ENCODE results near the gene LEP.
A peak's percentile ranks its signal among the peaks of the same experiment; 100 is the strongest.

The LEP gene

GRCh38 chr7:128240696-128241386, at the start of gene LEP:
LEP (plus strand) TSS chr7:128241278; CDS start chr7:128252019, 10,741 bp downstream.
- no peak for DNase-seq

GRCh38 chr7:128192497-128193142, 48.5 kb upstream of the LEP start:
- no peak for DNase-seq

GRCh38 chr7:128194533-128195282, 46.4 kb upstream of the LEP start:
- no peak for DNase-seq

GRCh38 chr7:128197589-128197988, 43.5 kb upstream of the LEP start:
- no peak for DNase-seq

- DNase-seq = no peak
Observed at GRCh38 chr7:128197989-128198580, 43.0 kb upstream of the LEP start.

- DNase-seq = no peak
Observed at GRCh38 chr7:128200376-128200775, 40.7 kb upstream of the LEP start.

- DNase-seq = no peak
Observed at GRCh38 chr7:128201067-128201689, 39.9 kb upstream of the LEP start.

- no peak for DNase-seq
Observed at GRCh38 chr7:128201690-128202085, 39.4 kb upstream of the LEP start.

- no peak for DNase-seq
Observed at GRCh38 chr7:128202287-128202957, 38.7 kb upstream of the LEP start.

GRCh38 chr7:128203047-128203491, 38.0 kb upstream of the LEP start:
- no peak for DNase-seq

GRCh38 chr7:128203710-128204214, 37.3 kb upstream of the LEP start:
- no peak for DNase-seq

- DNase-seq = no peak
Observed at GRCh38 chr7:128204455-128204854, 36.6 kb upstream of the LEP start.

GRCh38 chr7:128205068-128205467, 36.0 kb upstream of the LEP start:
- DNase-seq = no peak

GRCh38 chr7:128206017-128206746, 34.9 kb upstream of the LEP start:
- DNase-seq = no peak

- DNase-seq = no peak
Observed at GRCh38 chr7:128206747-128207500, 34.2 kb upstream of the LEP start.

GRCh38 chr7:128207609-128208008, 33.5 kb upstream of the LEP start:
- no peak for DNase-seq

- peak; percentile 39 for DNase-seq
Observed at GRCh38 chr7:128209229-128210035, 31.6 kb upstream of the LEP start.

GRCh38 chr7:128210036-128210347, 31.1 kb upstream of the LEP start:
- no peak for DNase-seq

GRCh38 chr7:128210590-128211570, 30.2 kb upstream of the LEP start:
- DNase-seq = no peak
